Measurements from ENCODE around the gene CHMP1A.

CHMP1A gene

GRCh38 chr16:89621698-89622409 lies 35.7 kb downstream of the CHMP1A start:
- DNase-seq = no peak

GRCh38 chr16:89621136-89621697 lies 36.3 kb downstream of the CHMP1A start:
- DNase-seq = no peak

GRCh38 chr16:89620406-89620841 lies 37.1 kb downstream of the CHMP1A start:
- DNase-seq = no peak

DNA sequence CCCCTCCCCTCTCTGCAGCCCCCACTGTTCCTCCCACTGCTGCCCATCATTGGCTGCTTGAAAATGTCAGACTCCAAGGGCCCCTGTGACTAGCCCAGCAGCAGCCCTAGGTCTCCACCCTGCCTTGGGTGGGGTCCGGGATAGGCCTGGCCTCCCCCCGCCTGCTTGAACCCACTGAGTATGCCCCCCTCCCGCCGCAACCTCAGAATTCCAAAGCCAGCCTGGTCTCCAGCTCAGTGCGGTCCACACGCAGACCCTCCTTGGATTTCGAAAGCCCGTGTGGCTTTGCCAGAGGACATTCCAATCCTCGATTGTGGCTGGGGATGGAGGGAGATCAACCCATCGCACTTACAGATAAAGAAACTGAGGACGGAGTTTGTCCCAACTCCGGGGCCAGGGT lies 37.7 kb downstream of the CHMP1A start:
- DNase-seq = no peak

DNA sequence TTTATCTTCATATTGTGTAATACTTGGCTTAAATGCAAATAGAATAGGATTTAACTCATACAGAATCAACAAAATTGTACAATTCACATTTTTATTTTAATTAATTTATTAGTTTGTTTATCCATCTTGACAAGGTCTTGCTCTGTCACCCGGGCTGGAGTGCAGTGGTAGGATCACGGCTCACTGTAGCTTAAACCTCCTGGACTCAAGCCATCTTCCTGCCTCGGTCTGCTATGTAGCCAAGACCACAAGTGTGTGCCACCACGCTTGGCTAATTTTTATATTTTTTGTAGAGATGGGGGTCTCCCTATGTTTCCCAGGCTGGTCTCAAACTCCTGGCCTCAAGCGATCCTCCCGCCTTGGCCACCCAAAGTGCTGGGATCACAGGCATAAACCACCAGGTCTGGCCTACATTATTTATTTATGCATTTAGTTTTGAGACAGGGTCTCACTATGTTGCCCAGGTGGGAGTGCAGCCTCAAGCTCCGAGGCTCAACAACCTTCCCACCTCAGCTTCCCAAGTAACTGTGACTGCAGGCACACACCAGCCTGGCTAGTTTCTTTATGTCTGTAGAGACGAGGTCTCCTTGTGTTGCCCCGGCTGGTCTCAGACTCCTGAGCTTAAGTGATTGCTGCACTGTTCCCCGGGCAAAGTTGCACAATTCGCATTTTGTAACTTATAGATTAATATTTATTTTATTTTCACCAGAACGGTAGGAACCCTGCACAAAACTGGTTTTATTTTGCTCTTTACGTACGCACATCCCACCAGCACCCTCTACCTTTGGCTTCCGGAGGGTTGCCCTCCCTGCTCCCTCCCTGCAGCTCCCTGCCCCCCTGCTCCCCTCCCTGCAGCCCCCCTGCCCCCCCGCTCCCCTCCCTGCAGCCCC lies 39.2 kb downstream of the CHMP1A start:
- peak; percentile 15 for DNase-seq

- DNase-seq = no peak
Measured at GRCh38 chr16:89617036-89617435, 40.5 kb downstream of the CHMP1A start.

- DNase-seq = no peak
Measured at GRCh38 chr16:89616623-89617022, 40.9 kb downstream of the CHMP1A start.

- no peak for DNase-seq
Measured at GRCh38 chr16:89615596-89616090, 41.9 kb downstream of the CHMP1A start.

DNA sequence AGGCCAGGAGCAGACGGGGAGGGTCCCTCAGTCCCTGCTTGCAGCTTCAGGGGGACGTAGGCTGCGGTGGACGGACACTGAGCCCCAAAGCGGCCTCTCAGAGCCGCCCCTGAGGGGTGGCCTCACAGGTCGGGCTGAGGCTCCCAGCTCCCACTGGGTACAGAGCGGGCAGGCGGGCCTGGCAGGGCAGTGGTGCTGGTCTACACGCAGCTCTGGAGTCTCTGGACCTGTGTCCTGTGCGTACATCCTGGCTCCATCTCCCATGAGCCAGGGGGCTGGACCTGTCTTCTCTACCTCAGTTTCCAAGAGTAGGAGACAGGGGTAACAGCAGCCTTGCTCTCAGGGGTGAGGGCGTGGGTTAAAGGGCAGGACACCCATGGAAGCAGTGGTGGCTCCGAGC lies 42.3 kb downstream of the CHMP1A start:
- no peak for DNase-seq

- no peak for DNase-seq
Measured at GRCh38 chr16:89613954-89614459, 43.5 kb downstream of the CHMP1A start.

- no peak for DNase-seq
Measured at GRCh38 chr16:89613231-89613953, 44.1 kb downstream of the CHMP1A start, which contains the start of gene DPEP1. Gene DPEP1, plus strand, starts transcription at chr16:89613642. Its CDS starts 16,769 bp downstream, at chr16:89630411.

- no peak for DNase-seq
Measured at GRCh38 chr16:89612415-89613166, 44.9 kb downstream of the CHMP1A start.

- no peak for DNase-seq
Measured at GRCh38 chr16:89610108-89610453, 47.4 kb downstream of the CHMP1A start.

DNA sequence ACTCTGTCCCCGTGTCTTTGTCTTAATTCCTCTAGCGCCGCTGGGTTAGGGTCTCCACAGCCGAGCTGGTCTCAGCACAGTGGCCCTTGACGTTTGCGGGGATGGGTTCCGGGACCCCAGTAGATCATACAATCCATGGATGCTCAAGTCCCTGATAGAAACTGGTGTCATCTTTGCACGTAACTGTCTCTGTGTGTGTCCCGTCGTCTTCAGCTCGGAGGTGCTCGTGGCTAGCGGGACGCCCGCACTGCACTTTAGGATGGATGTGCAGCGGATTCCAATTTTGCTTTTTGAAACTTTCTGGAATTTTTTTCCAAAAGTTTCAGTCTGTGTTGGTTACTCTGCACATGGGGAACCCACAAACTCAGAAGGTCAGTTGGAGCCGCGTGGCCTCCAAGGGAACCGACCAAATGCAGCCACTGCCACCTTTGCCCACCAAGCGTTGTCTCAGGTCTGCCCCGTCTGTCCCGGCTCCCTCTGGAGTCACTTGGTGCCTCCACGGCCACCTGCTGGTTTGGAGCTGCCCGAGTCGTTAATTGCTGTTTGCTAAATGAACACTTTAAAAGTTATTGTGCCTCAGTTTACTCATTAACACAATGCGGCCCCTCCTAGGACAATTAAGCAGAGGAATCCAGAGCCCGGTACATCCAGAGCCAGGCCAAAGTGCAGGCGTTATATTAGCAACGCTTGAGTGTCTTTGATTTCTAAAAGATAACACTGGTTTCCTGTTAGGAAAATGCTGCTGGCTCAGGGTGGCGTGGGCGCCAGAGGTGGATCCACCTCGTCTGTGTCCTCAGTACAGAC lies 49.4 kb downstream of the CHMP1A start:
- no peak for DNase-seq

GRCh38 chr16:89607453-89607852 lies 50.1 kb downstream of the CHMP1A start:
- DNase-seq = no peak

GRCh38 chr16:89606006-89606405 lies 51.5 kb downstream of the CHMP1A start:
- no peak for DNase-seq

GRCh38 chr16:89605186-89605970 lies 52.1 kb downstream of the CHMP1A start:
- DNase-seq = no peak

- no peak for DNase-seq
Measured at GRCh38 chr16:89604764-89605163, 52.7 kb downstream of the CHMP1A start.

GRCh38 chr16:89602952-89603590 lies 54.4 kb downstream of the CHMP1A start:
- DNase-seq = no peak
